Pancreas (tissue), 10 donors: ENCODE results near the gene ACAT2. TPM values are rescaled to one million over a fixed set of nuclear protein-coding genes. Genes with fewer than 3 reads are reported as not detected.
A peak's percentile ranks its signal among the peaks of the same experiment; 100 is the strongest.

Experiments
- ATAC-seq, 4 donors: fragments of 200-7000 bp; cut with Tn5 transposase; one replicate each; pipeline versions ENCODE4 v1.8.0 to v1.9.1; 2020; ENCODE audit warnings: mild to moderate bottlenecking in 4 of 4, moderate library complexity in 4 of 4
- DNase-seq, 6 donors: peaks; one replicate each; pipeline ENCODE4 v3.0.0-alpha.2; 2020
- FAIRE-seq: peaks from 2 replicates; lab custom pipeline; 2012; peaks lifted over from hg19 to GRCh38; lab: Jason Lieb, UNC
- H3K27ac ChIP-seq, 4 donors: fragments of 200-600 bp; sonication (generic); 1 replicate in 3 of 4; 2 replicates in 1 of 4; pipeline versions ENCODE4 v1.5.0 to v1.8.0; 2020
- H3K27me3 ChIP-seq, 4 donors: fragments of 200-600 bp; one replicate each; pipeline ENCODE4 v1.8.0; 2021
- H3K36me3 ChIP-seq, 3 donors: fragments of 200-600 bp; sonication (generic) in 1 of 3; one replicate each; pipeline versions ENCODE4 v1.5.0 to v1.8.0; 2020 to 2021
- H3K4me1 ChIP-seq, 3 donors: fragments of 200-600 bp; one replicate each; pipeline ENCODE4 v1.8.0; 2021
- H3K4me3 ChIP-seq, 4 donors: fragments of 200-600 bp; sonication (generic) in 2 of 4; one replicate each; pipeline versions ENCODE4 v1.5.0 to v1.8.0; 2020 to 2021
- H3K9me3 ChIP-seq, 4 donors: fragments of 200-600 bp; one replicate each; pipeline ENCODE4 v1.8.0; 2021
- CTCF ChIP-seq, 4 donors: fragments of 200-600 bp; sonication (generic) in 3 of 4; IDR thresholded peaks; one replicate each; pipeline versions ENCODE4 v1.5.0 to v1.8.0; 2021; ENCODE audit warnings: antibody characterized with exemption in 4 of 4
- WGBS, 2 donors: extraction: QIAGEN DNeasy Blood & Tissue Kit; methylation state at CpG; one replicate each; pipeline ENCODE4 v1.1.7; 2013; 5-methylcytosine and 5-hydroxymethylcytosine counted together
- intact Hi-C, 3 donors: fragments of 100-400 bp; cut with DNase I; formaldehyde crosslinking; loops; one replicate each; pipeline versions ENCODE4 v1.11.1 to v1.14.2; 2022
- polyA plus RNA-seq, 2 donors: library from polyadenylated mRNA; stranded (reverse); fragments of 200-250 nt; gene quantifications; one replicate each; pipeline ENCODE4 v1.2.3, GENCODE V29; 2013
- total RNA-seq, 6 donors: library from RNA; stranded (reverse); fragmentation: NEBNext Ultra II Directional in 4 of 6; extraction: Animal tissue kit (Norgen Biotek cat#: 25700) in 4 of 6; gene quantifications; one replicate each; pipeline versions ENCODE4 v1.2.1 to v1.2.4, GENCODE V29; 2021 to 2023
- donor health status: healthy with polysubstance abuse.
- donor health status: DM: no; HTN: no; CAD: no; lungs with moderate emphysema.
- donor health status: DM: no; HTN: no; CAD: no.
- donor health status: control.
- donor health status: control.
- donor health status: Bipolar disorder and iron deficiency.
- donor health status: DM: yes; HTN: yes; CAD: no.
- donor health status: DM: no; HTN: no; CAD: no.
- donor health status: DM: no; HTN: no; CAD: no.
- donor health status: DM: yes; HTN: yes; CAD: no.

Gene ACAT2
- total and polyA plus RNA-seq, 8 donors = 3.3 to 10.1 (median 7.4) TPM

GRCh38 chr6:159772196-159772595 lies 10.4 kb downstream of the ACAT2 start:
- FAIRE-seq (no peak), ATAC-seq (no peak), DNase-seq (no peak)
- Histone ChIP-seq H3K27me3 (no peaks in the 10 kb centered on the region), H3K36me3 (peaks cover 0 to 8% (median 0%) of the 10 kb centered on the region in 3 donors), H3K27ac (no peak overlapping the region), H3K9me3 (no peaks in the 10 kb centered on the region), H3K4me1 (no peaks in the 10 kb centered on the region), H3K4me3 (no peak overlapping the region)
- 0 to 45% methylated on average over 1 of the region's 1 CpG for WGBS, 2 donors
- intact Hi-C loops = no loop called here
- no peak for TF ChIP-seq CTCF (IDR thresholded peaks at IDR 0.05)

- ATAC-seq (no peak), DNase-seq (no peak), FAIRE-seq (no peak)
- no peaks in the 10 kb centered on the region for H3K4me1 ChIP-seq
- intact Hi-C loops = no loop called here
- no peaks in the 10 kb centered on the region for H3K9me3 ChIP-seq
- H3K27ac ChIP-seq = no peak overlapping the region
- H3K4me3 ChIP-seq = no peak overlapping the region
- TF ChIP-seq CTCF (IDR thresholded peaks at IDR 0.05) = no peak
- H3K36me3 ChIP-seq = peaks cover 0 to 41% (median 33%) of the 10 kb centered on the region in 3 donors
- 75 to 86% methylated on average over 7 of the region's 7 CpGs for WGBS, 2 donors
- no peaks in the 10 kb centered on the region for H3K27me3 ChIP-seq
Observed at GRCh38 chr6:159777240-159777904, 15.5 kb downstream of the ACAT2 start.

GRCh38 chr6:159778131-159778530 lies 16.3 kb downstream of the ACAT2 start:
- no peak for DNase-seq
- Histone ChIP-seq H3K4me3 (no peak overlapping the region), H3K27ac (no peak overlapping the region), H3K4me1 (no peaks in the 10 kb centered on the region), H3K9me3 (no peaks in the 10 kb centered on the region), H3K36me3 (peaks cover 0 to 47% (median 37%) of the 10 kb centered on the region in 3 donors), H3K27me3 (no peaks in the 10 kb centered on the region)
- intact Hi-C loops = no loop called here
- no peak for TF ChIP-seq CTCF (IDR thresholded peaks at IDR 0.05)
- 30 to 40% methylated on average over 1 of the region's 1 CpG for WGBS, 2 donors
- no peak for ATAC-seq
- FAIRE-seq = no peak

- Histone ChIP-seq H3K36me3 (peaks cover 0 to 52% (median 40%) of the 10 kb centered on the region in 3 donors), H3K27me3 (no peaks in the 10 kb centered on the region), H3K4me1 (no peaks in the 10 kb centered on the region), H3K27ac (no peak overlapping the region), H3K9me3 (no peaks in the 10 kb centered on the region), H3K4me3 (no peak overlapping the region)
- DNase-seq = no peak
- no peak for TF ChIP-seq CTCF (IDR thresholded peaks at IDR 0.05)
- ATAC-seq = no peak
- intact Hi-C loops = no loop called here
- WGBS, 2 donors = 48 to 53% methylated on average over 3 of the region's 3 CpGs
- FAIRE-seq = peak; percentile 9
Observed at GRCh38 chr6:159778542-159779103, 16.8 kb downstream of the ACAT2 start.

GRCh38 chr6:159788276-159788675 lies 26.4 kb downstream of the ACAT2 start:
- DNase-seq (no peak), ATAC-seq (no peak), FAIRE-seq (no peak)
- H3K9me3 ChIP-seq = no peaks in the 10 kb centered on the region
- TF ChIP-seq CTCF (IDR thresholded peaks at IDR 0.05) = no peak
- 19 to 26% methylated on average over 15 of the region's 15 CpGs for WGBS, 2 donors
- H3K4me1 ChIP-seq = peaks cover 20 to 40% (median 33%) of the 10 kb centered on the region in 3 donors
- intact Hi-C loops = loop anchor here in 1 of 3 donors (10.0 kb wide), 1 partner anchor 53 kb away; no protein-coding TSS in a partner anchor
- H3K36me3 ChIP-seq = peaks cover 0 to 25% (median 11%) of the 10 kb centered on the region in 3 donors
- peak overlapping the region; percentile 94 to 100 (median 96) for H3K4me3 ChIP-seq
- no peaks in the 10 kb centered on the region for H3K27me3 ChIP-seq
- H3K27ac ChIP-seq = peak overlapping the region in 1 of 4 donors; percentile 100
